Measurements from ENCODE around the gene METTL13. TPM values are rescaled to one million over a fixed set of nuclear protein-coding genes. Genes with fewer than 3 reads are reported as not detected.

Gene METTL13
- total RNA-seq, 2 experiments from 2014 or later: 28.3 to 35.4 TPM

GRCh38 chr1:171819946-171820345 lies 38.5 kb downstream of the METTL13 start:
- H3K27ac ChIP-seq (ENCODE audit: low read depth, low read length, poor library complexity, severe bottlenecking): no peak overlapping the region
- no TSS peak for BruUV-seq (replicated peaks)
- H3K79me2 ChIP-seq (ENCODE audit: insufficient read depth, low read depth, low read length): no peaks in the 10 kb centered on the region
- intact Hi-C loops (cut with micrococcal nuclease; ENCODE audit: unreplicated experiment): no loop called here
- no peak overlapping the region for H3K4me3 ChIP-seq (ENCODE audit: low read depth, low read length, poor library complexity, severe bottlenecking)
- no peak for DNase-seq (ENCODE audit: low spot score)
- ChIA-PET CTCF (ENCODE audit: unreplicated experiment) (no interaction called here), POLR2A (no interaction called here)
- H3K4me2 ChIP-seq (ENCODE audit: low read length): no peak overlapping the region
- no peaks in the 10 kb centered on the region for H3K9me2 ChIP-seq (ENCODE audit: insufficient read depth, low read length)
- no peaks in the 10 kb centered on the region for H3K4me1 ChIP-seq (ENCODE audit: insufficient read depth, low read length, poor library complexity, severe bottlenecking)
- H3K36me3 ChIP-seq (ENCODE audit: insufficient read depth, low read length): no peaks in the 10 kb centered on the region
- no peaks in the 10 kb centered on the region for H4K20me1 ChIP-seq (ENCODE audit: insufficient read depth, low read length)
- no peaks in the 10 kb centered on the region for H3K9me3 ChIP-seq (ENCODE audit: low read length)
- no peak overlapping the region for H2AFZ ChIP-seq (ENCODE audit: low read length)
- no peak for TF ChIP-seq EZH2phosphoT487 (IDR thresholded peaks at IDR 0.05; ENCODE audit: borderline replicate concordance, low read depth, low read length)
- TF ChIP-seq CTCF (conservative IDR thresholded peaks at IDR 0.05; ENCODE audit: low read length): no peak

GRCh38 chr1:171826973-171827372 lies 45.5 kb downstream of the METTL13 start:
- Histone ChIP-seq H3K36me3 (ENCODE audit: insufficient read depth, low read length) (no peaks in the 10 kb centered on the region), H3K4me1 (ENCODE audit: insufficient read depth, low read length, poor library complexity, severe bottlenecking) (no peaks in the 10 kb centered on the region), H3K4me3 (ENCODE audit: low read depth, low read length, poor library complexity, severe bottlenecking) (no peak overlapping the region), H3K9me3 (ENCODE audit: low read length) (0 out of 2 replicates have a peak, but pooled peaks cover 8% of the 10 kb centered on the region), H3K27ac (ENCODE audit: low read depth, low read length, poor library complexity, severe bottlenecking) (no peak overlapping the region), H3K79me2 (ENCODE audit: insufficient read depth, low read depth, low read length) (no peaks in the 10 kb centered on the region), H3K4me2 (ENCODE audit: low read length) (no peak overlapping the region), H2AFZ (ENCODE audit: low read length) (no peak overlapping the region), H3K9me2 (ENCODE audit: insufficient read depth, low read length) (no peaks in the 10 kb centered on the region), H4K20me1 (ENCODE audit: insufficient read depth, low read length) (no peaks in the 10 kb centered on the region)
- no TSS peak for BruUV-seq (replicated peaks)
- intact Hi-C loops (cut with micrococcal nuclease; ENCODE audit: unreplicated experiment): no loop called here
- DNase-seq (ENCODE audit: low spot score): no peak
- ChIA-PET CTCF (ENCODE audit: unreplicated experiment) (no interaction called here), POLR2A (no interaction called here)
- no peak for TF ChIP-seq CTCF (conservative IDR thresholded peaks at IDR 0.05; ENCODE audit: low read length)
- TF ChIP-seq EZH2phosphoT487 (IDR thresholded peaks at IDR 0.05; ENCODE audit: borderline replicate concordance, low read depth, low read length): no peak

- Histone ChIP-seq H3K79me2 (ENCODE audit: insufficient read depth, low read depth, low read length) (no peaks in the 10 kb centered on the region), H3K4me3 (ENCODE audit: low read depth, low read length, poor library complexity, severe bottlenecking) (no peak overlapping the region), H4K20me1 (ENCODE audit: insufficient read depth, low read length) (no peaks in the 10 kb centered on the region), H3K4me2 (ENCODE audit: low read length) (no peak overlapping the region), H2AFZ (ENCODE audit: low read length) (no peak overlapping the region), H3K4me1 (ENCODE audit: insufficient read depth, low read length, poor library complexity, severe bottlenecking) (no peaks in the 10 kb centered on the region), H3K36me3 (ENCODE audit: insufficient read depth, low read length) (no peaks in the 10 kb centered on the region), H3K27ac (ENCODE audit: low read depth, low read length, poor library complexity, severe bottlenecking) (no peak overlapping the region), H3K9me2 (ENCODE audit: insufficient read depth, low read length) (no peaks in the 10 kb centered on the region), H3K9me3 (ENCODE audit: low read length) (0 out of 2 replicates have a peak, but pooled peaks cover 8% of the 10 kb centered on the region)
- DNase-seq (ENCODE audit: low spot score): no peak
- BruUV-seq (replicated peaks): no TSS peak
- intact Hi-C loops (cut with micrococcal nuclease; ENCODE audit: unreplicated experiment): no loop called here
- TF ChIP-seq EZH2phosphoT487 (IDR thresholded peaks at IDR 0.05; ENCODE audit: borderline replicate concordance, low read depth, low read length) (no peak), CTCF (conservative IDR thresholded peaks at IDR 0.05; ENCODE audit: low read length) (no peak)
- CTCF ChIA-PET (ENCODE audit: unreplicated experiment): no interaction called here
- POLR2A ChIA-PET: no interaction called here
These were observed 47.3 kb downstream of the METTL13 start for GRCh38 chr1:171828794-171829193.

All from OCI-LY7 (cell line).